ENCODE data around the gene DPM2.

Gene DPM2

DNA sequence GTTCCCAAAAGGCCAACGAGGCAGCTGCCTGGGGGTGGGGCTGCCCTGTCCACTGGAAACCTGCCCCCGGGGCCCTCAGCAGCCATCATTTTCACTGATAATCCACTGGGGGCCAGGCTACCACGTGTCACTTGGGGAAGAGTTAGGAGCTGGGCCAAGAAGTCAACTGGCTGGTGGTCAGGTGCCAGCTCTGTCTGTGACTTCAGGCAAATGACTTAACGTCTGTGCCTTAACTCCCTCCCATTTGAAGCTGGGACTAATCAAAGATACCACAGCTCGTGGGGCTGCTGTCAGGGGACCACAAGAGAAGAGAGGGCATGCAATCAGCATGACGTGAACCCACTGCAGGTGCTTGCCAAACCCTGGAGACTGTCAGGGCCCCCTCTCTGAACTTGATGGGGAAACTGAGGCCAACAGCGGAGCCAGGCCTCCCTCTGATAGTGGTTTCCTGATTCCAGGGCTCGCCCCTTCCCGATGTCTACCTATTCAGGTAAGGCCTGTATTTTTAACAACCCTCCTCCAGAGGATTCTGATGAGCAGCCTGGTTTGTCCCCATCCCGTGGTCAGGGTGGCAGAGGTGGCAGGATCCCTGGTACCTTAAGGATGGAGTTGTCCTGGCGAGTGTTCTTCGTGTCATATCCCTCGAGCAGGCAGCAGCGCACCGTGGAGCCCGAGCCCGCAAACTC, 12.3 kb upstream of the DPM2 start:
- no peak for TF ChIP-seq CTCF (IDR thresholded peaks at IDR 0.05; ENCODE audit: low read depth, low read length, missing control alignments)
- no peak overlapping the region for H3K4me3 ChIP-seq (replicated peaks; ENCODE audit: low read depth, low read length)
- no peak for DNase-seq (ENCODE audit: extremely low read depth, low read depth)

GRCh38 chr9:127947841-127948710, 10.4 kb upstream of the DPM2 start:
- no peak for DNase-seq (ENCODE audit: extremely low read depth, low read depth)
- no peak for TF ChIP-seq CTCF (IDR thresholded peaks at IDR 0.05; ENCODE audit: low read depth, low read length, missing control alignments)
- H3K4me3 ChIP-seq (replicated peaks; ENCODE audit: low read depth, low read length) = no peak overlapping the region

GRCh38 chr9:127946728-127947127, 9.1 kb upstream of the DPM2 start:
- no peak overlapping the region for H3K4me3 ChIP-seq (replicated peaks; ENCODE audit: low read depth, low read length)
- DNase-seq (ENCODE audit: extremely low read depth, low read depth) = no peak
- TF ChIP-seq CTCF (IDR thresholded peaks at IDR 0.05; ENCODE audit: low read depth, low read length, missing control alignments) = no peak

DNA sequence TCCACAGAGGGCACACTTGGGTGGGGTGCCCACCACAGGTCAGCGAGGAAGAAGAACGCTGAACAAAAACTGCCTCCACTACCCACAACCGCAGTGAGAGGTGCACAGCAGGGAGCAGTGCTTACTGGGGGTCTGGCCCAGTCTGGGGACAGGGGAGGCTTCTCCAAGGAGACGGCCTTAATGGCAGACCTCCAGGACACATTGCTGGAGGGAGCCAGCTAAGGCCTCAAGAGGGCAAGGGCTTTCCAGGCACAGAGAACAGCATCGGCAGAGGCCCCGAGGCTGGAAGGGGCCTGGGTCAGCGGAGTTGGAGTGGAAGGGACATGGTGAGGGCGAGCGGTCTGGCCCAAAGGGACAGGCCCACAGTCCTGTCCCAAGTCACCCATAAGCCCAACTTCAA, 8.3 kb upstream of the DPM2 start:
- DNase-seq (ENCODE audit: extremely low read depth, low read depth) = no peak
- H3K4me3 ChIP-seq (replicated peaks; ENCODE audit: low read depth, low read length) = no peak overlapping the region
- no peak for TF ChIP-seq CTCF (IDR thresholded peaks at IDR 0.05; ENCODE audit: low read depth, low read length, missing control alignments)

DNA sequence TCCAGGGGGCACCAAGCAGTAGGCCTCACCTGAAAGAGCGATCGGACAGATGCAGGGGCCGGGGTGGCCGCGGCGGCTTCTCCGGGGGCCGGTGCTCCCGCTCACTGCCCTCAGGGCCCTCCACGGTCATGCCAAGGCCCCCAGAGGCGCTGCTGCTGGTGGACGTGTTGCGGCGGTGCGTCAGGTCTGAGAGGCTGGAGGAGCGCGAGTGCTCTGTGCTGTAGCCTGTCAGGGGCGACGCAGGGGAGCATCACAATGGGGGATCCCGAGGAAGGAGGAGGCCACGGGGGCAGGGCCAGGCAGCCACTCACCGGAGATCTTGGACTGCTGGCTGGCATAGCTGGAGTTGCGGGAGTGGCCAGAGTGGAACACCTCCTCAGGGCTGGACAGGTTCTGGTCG, 7.7 kb upstream of the DPM2 start:
- H3K4me3 ChIP-seq (replicated peaks; ENCODE audit: low read depth, low read length) = no peak overlapping the region
- TF ChIP-seq CTCF (IDR thresholded peaks at IDR 0.05; ENCODE audit: low read depth, low read length, missing control alignments) = no peak
- DNase-seq (ENCODE audit: extremely low read depth, low read depth) = no peak

DNA sequence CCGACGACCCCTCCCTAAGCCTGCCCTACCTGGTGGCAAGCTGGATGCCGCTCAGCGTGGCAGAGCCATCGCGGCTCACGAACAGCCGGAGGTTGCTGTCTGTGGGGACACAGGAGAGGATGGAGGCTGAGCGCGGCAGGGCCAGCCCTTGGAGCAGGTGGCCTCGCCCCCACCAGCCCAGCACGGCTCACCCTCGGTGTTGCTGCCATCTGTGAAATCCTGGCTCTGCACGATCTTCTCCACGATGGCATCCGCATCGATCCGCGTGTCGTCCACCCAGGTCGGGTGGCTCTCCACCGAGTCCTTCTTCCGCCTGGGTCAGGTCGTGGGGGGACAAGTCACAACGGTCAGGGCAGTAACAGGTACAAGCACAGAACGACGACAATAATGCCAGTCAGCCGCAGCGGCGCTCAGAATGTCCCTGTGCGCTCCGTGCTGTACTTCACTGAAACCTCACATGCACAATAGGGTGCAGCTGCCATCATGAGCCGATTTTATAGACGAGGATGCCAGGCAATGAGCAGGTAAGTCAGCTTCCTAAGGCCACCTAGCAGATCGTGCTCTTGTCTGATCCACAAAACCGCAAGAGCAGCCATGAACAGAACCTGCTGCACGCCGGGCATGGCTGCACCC, 7.0 kb upstream of the DPM2 start:
- H3K4me3 ChIP-seq (replicated peaks; ENCODE audit: low read depth, low read length) = no peak overlapping the region
- no peak for TF ChIP-seq CTCF (IDR thresholded peaks at IDR 0.05; ENCODE audit: low read depth, low read length, missing control alignments)
- DNase-seq (ENCODE audit: extremely low read depth, low read depth) = no peak

Measured in HFF-Myc (cell line).